ENCODE results near the gene FKBP4. TPM values are rescaled to one million over a fixed set of nuclear protein-coding genes. Genes with fewer than 3 reads are reported as not detected.

The FKBP4 gene
- total and polyA plus RNA-seq, 2 of the 13 experiments (the other 11 are each of a cell fraction or from before 2014, with no cell fraction given) = 25.7 to 66.1 TPM

DNA sequence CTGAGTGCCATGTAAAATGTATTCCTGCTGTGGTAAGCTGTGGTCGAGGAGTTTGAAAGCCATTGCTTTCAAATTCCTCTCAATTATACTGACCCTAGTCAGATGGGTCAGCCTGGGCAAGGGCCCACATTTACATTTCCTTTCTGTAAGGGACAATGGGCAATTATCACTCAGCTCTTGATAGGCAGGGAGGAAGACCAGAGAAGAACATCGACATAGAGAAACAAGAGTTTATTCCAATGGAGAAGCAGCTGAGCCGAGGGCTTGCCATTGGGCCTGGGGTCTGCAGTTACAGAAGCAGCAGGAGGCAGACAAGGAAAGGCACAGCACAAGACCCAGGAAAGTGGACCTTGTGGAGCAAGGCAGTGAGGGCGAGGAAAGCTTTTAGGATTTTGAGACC is 30.4 kb downstream of the FKBP4 start:
- intact Hi-C loops (cut with micrococcal nuclease; ENCODE audit: unreplicated experiment) = no loop called here
- FAIRE-seq (no peak), ATAC-seq (no peak), DNase-seq (ENCODE audit: low spot score) (no peak)
- in situ Hi-C loops (cut with HindIII; ENCODE audit: extremely low pct_ligation_motif_present, low pct_unique_long_range_greater_than_20kb) = no loop called here
- H3K9me3 ChIP-seq (ENCODE audit: low read length) = no peaks in the 10 kb centered on the region
- H3K36me3 ChIP-seq (replicated peaks in 1 of 2; ENCODE audit: control insufficient read depth in 1 of 2, insufficient read depth in 2 of 2, low read length in 2 of 2) = peaks cover 23 to 69% of the 10 kb centered on the region in 2 experiments; a peak in 4 of 5 replicates
- no peak overlapping the region for H3K4me3 ChIP-seq (replicated peaks in 1 of 3; ENCODE audit: insufficient read depth in 1 of 3, low read depth in 2 of 3, low read length in 3 of 3)
- no peak overlapping the region for H3K27ac ChIP-seq (ENCODE audit: extremely low read length, insufficient read depth, low read length)
- H3K79me2 ChIP-seq (ENCODE audit: insufficient read depth, low read length) = no peaks in the 10 kb centered on the region
- no peak overlapping the region for H2AFZ ChIP-seq (ENCODE audit: low read length)
- H3K27me3 ChIP-seq (ENCODE audit: control insufficient read depth in 1 of 2, insufficient read depth in 2 of 2, low read length in 2 of 2) = no peaks in the 10 kb centered on the region
- H3K4me2 ChIP-seq (ENCODE audit: low read depth, low read length) = no peak overlapping the region
- ChIA-PET CTCF (ENCODE audit: low intra/inter-chr PET ratio, low total read pairs) (no interaction called here), POLR2A (interaction anchor here (1.3 kb wide), 1 partner anchor 24 kb away, joined by 3 read pairs; no protein-coding TSS in a partner anchor)
- H4K20me1 ChIP-seq (ENCODE audit: insufficient read depth, low read length) = no peaks in the 10 kb centered on the region
- H3K4me1 ChIP-seq (ENCODE audit: insufficient read depth, low read length) = no peaks in the 10 kb centered on the region
- no peak overlapping the region for H3K9ac ChIP-seq (ENCODE audit: insufficient read depth, low read depth, low read length)
- BruUV-seq (replicated peaks) = no TSS peak
- WGBS (ENCODE audit: low lambda C conversion rate) = 93% methylated on average over 4 of the region's 4 CpGs
- no peak for TF ChIP-seq SMAD9 (CRISPR knock-in tag; IDR thresholded peaks at IDR 0.05)
- no peak for TF ChIP-seq RNF2 (conservative IDR thresholded peaks at IDR 0.05; ENCODE audit: low read depth)
- no peak for TF ChIP-seq ARNT2 (CRISPR knock-in tag; IDR thresholded peaks at IDR 0.05; ENCODE audit: low read depth)
- TF ChIP-seq HDAC6 (IDR thresholded peaks at IDR 0.05; ENCODE audit: low read depth, low read length) = no peak
- no peak for TF ChIP-seq ZFX (CRISPR knock-in tag; IDR thresholded peaks at IDR 0.05; ENCODE audit: low read depth)
- TF ChIP-seq ISL2 (CRISPR knock-in tag; IDR thresholded peaks at IDR 0.05) = no peak
- no peak for TF ChIP-seq NONO (IDR thresholded peaks at IDR 0.05)
- TF ChIP-seq NONO (CRISPR knock-in tag; conservative IDR thresholded peaks at IDR 0.05) = no peak
- no peak for TF ChIP-seq ZBTB2 (CRISPR knock-in tag; IDR thresholded peaks at IDR 0.05; ENCODE audit: low read depth)
- TF ChIP-seq FOXP1 (IDR thresholded peaks at IDR 0.05) = no peak
- TF ChIP-seq FOXP1 (CRISPR knock-in tag; IDR thresholded peaks at IDR 0.05) = no peak

Data from HepG2 (cell line).